ENCODE data around the gene CHPT1.

DNA sequence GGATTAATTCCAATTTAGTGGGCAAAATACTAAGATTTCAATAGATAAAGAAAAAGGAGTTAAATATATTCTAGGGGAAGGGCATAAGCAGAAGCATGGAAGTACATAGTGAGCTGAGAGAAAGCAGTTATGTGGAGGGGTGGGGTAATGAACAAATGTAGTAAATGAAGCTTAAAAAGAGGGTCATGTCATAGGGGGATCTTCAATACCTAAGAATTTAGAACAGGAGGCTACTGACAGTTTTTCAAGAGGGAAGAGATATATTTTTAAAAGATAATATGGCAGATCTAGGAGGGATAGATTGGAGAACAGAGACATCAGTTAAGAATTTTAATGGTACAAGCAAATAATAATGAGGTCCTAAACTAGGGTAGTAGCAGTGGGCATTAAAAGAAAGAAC lies 32.4 kb downstream of the CHPT1 start:
- no peak for TF ChIP-seq CTCF (conservative IDR thresholded peaks at IDR 0.05; ENCODE audit: low read length)
- no peak for TF ChIP-seq EZH2phosphoT487 (IDR thresholded peaks at IDR 0.05; ENCODE audit: borderline replicate concordance)
